GM12878 (cell line): ENCODE measurements around the gene SPRED2. TPM values are rescaled to one million over a fixed set of nuclear protein-coding genes. Genes with fewer than 3 reads are reported as not detected.

ENCODE experiments used
- FOS ChIP-seq: IDR thresholded peaks from 3 replicates; pipeline ENCODE4 v1.6.1; 2011; ENCODE audit warnings: borderline replicate concordance; ENCODE audit not compliant: insufficient read length; ENCODE audit errors: extremely low read depth
- HDAC2 ChIP-seq: fragments of 200-600 bp; sonication (generic); IDR thresholded peaks from 2 replicates; pipeline ENCODE4 v1.6.1; 2017
- IRF5 ChIP-seq: fragments of 450-650 bp; IDR thresholded peaks from 2 replicates; pipeline ENCODE4 v1.6.1; 2017; ENCODE audit warnings: borderline replicate concordance
- MLLT1 ChIP-seq: fragments of 450-650 bp; IDR thresholded peaks from 2 replicates; pipeline ENCODE4 v1.6.1; 2016; ENCODE audit warnings: mild to moderate bottlenecking
- NFXL1 ChIP-seq: fragments of 450-650 bp; IDR thresholded peaks from 2 replicates; pipeline ENCODE4 v1.6.1; 2017; ENCODE audit warnings: antibody characterized with exemption, mild to moderate bottlenecking, borderline replicate concordance
- POLR2A ChIP-seq: IDR thresholded peaks from 2 replicates; pipeline ENCODE4 v1.6.1; 2011; ENCODE audit warnings: low read depth, mild to moderate bottlenecking, low read length
- POLR2AphosphoS5 ChIP-seq: IDR thresholded peaks from 2 replicates; pipeline ENCODE4 v1.6.1; 2011; ENCODE audit warnings: mild to moderate bottlenecking, low read length, inconsistent platforms
- RAD51 ChIP-seq: fragments of 450-650 bp; IDR thresholded peaks from 2 replicates; pipeline ENCODE4 v1.6.1; 2016; ENCODE audit warnings: moderate library complexity, mild to moderate bottlenecking, inconsistent platforms
- RB1 ChIP-seq: fragments of 450-650 bp; formaldehyde crosslinking; IDR thresholded peaks from 2 replicates; pipeline ENCODE4 v1.6.1; 2017; ENCODE audit warnings: mild to moderate bottlenecking, borderline replicate concordance
- SMC3 ChIP-seq: IDR thresholded peaks from 2 replicates; pipeline ENCODE4 v1.6.1; 2011; ENCODE audit warnings: low read length, improper control_type of control experiment, borderline replicate concordance
- SREBF1 ChIP-seq: IDR thresholded peaks from 2 replicates; pipeline ENCODE4 v1.6.1; 2012; ENCODE audit warnings: mild to moderate bottlenecking, low read length
- TAF1 ChIP-seq: IDR thresholded peaks from 2 replicates; pipeline ENCODE4 v1.6.1; 2011; ENCODE audit warnings: mild to moderate bottlenecking, low read depth, low read length, borderline replicate concordance
- USF2 ChIP-seq: IDR thresholded peaks from 2 replicates; pipeline ENCODE4 v1.6.1; 2011; ENCODE audit warnings: low read depth, low read length, improper control_type of control experiment, borderline replicate concordance
- polyA plus RNA-seq, 11 experiments: library from polyadenylated mRNA; depleted of rRNA in 4 of 11; unstranded in 6 of 11; stranded (reverse) in 5 of 11; fragments of >200 nt; fragmentation: Nextera tagmentation in 4 of 11; fragmentation: Illumina TruSeq in 1 of 11; extraction: Ambion mirVana in 4 of 11; extraction: Trizol in 1 of 11; gene quantifications; 1 replicate in 1 of 11; 2 replicates in 10 of 11; pipeline versions ENCODE4 v1.2.1 to v1.2.3, GENCODE V29; 2011 to 2016; ENCODE audit warnings: inconsistent platforms in 2 of 11, missing spikeins in 2 of 11, low read depth in 1 of 11
- total RNA-seq, 4 experiments: library from RNA; depleted of rRNA in 3 of 4; stranded (reverse); fragments of >200 nt in 3 of 4; fragmentation: Illumina TruSeq in 1 of 4; extraction: Trizol in 1 of 4; gene quantifications; 2 replicates each; pipeline versions ENCODE4 v1.2.1 to v1.2.3, GENCODE V29; 2013 to 2021
- TF ChIP-seq, protein P1 (sequence below): fragments of 450-650 bp; conservative IDR thresholded peaks from 2 replicates; pipeline ENCODE4 v1.6.1; 2017; ENCODE audit warnings: mild to moderate bottlenecking, moderate library complexity
- TF ChIP-seq, protein P2 (sequence below): IDR thresholded peaks from 2 replicates; pipeline ENCODE4 v1.6.1; 2012; ENCODE audit warnings: improper control_type of control experiment, low read depth, low read length; ENCODE audit not compliant: insufficient replicate concordance

Gene SPRED2
- total and polyA plus RNA-seq, 10 of the 15 experiments (the other 5 are each of a cell fraction or from before 2014, with no cell fraction given), result 3.0 to 23.9 (median 9.7) TPM

DNA sequence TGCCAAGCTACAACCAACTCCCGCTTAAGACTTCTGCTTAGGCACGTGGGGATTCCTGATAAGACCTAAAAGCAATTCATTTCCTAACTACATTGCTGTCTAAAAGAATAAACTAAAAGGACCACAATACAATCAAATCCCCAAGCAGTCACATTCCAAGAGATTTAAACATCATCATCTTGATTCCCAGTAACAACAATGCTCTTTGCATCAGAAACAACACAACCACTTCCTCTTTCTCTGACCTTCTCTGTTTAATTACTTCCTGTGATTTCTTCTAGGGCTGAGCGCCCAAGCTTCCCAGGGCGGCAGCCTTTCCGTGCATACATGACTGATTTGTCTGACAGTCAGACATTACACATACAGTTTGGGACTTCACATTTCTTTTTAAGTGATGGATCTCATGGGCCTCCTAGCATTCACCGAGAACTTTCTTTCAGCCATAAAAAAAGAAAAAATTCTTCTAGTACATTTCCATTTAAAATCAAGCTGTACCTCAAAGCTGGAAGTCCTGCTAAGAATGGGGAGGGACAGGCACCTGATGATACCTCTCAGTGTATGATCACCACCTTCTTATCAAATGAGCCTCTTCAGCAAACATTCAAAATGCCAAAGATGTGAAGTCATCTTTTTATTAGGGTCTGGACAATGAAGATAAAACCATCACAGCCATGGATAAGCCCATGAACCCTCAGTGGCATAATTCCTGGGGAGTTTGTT is 11.5 kb downstream of the SPRED2 start (continued):
- no peak for TF ChIP-seq MLLT1
- TF ChIP-seq, protein P1, sequence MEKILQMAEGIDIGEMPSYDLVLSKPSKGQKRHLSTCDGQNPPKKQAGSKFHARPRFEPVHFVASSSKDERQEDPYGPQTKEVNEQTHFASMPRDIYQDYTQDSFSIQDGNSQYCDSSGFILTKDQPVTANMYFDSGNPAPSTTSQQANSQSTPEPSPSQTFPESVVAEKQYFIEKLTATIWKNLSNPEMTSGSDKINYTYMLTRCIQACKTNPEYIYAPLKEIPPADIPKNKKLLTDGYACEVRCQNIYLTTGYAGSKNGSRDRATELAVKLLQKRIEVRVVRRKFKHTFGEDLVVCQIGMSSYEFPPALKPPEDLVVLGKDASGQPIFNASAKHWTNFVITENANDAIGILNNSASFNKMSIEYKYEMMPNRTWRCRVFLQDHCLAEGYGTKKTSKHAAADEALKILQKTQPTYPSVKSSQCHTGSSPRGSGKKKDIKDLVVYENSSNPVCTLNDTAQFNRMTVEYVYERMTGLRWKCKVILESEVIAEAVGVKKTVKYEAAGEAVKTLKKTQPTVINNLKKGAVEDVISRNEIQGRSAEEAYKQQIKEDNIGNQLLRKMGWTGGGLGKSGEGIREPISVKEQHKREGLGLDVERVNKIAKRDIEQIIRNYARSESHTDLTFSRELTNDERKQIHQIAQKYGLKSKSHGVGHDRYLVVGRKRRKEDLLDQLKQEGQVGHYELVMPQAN, result no peak
- no peak for TF ChIP-seq SREBF1
- TF ChIP-seq HDAC2, result no peak
- no peak for TF ChIP-seq POLR2A
- TF ChIP-seq SMC3, result no peak
- TF ChIP-seq NFXL1, result no peak
- no peak for TF ChIP-seq TAF1
- TF ChIP-seq IRF5, result no peak
- TF ChIP-seq RB1, result no peak
- TF ChIP-seq POLR2AphosphoS5, result no peak
- no peak for TF ChIP-seq FOS
- TF ChIP-seq, protein P2, sequence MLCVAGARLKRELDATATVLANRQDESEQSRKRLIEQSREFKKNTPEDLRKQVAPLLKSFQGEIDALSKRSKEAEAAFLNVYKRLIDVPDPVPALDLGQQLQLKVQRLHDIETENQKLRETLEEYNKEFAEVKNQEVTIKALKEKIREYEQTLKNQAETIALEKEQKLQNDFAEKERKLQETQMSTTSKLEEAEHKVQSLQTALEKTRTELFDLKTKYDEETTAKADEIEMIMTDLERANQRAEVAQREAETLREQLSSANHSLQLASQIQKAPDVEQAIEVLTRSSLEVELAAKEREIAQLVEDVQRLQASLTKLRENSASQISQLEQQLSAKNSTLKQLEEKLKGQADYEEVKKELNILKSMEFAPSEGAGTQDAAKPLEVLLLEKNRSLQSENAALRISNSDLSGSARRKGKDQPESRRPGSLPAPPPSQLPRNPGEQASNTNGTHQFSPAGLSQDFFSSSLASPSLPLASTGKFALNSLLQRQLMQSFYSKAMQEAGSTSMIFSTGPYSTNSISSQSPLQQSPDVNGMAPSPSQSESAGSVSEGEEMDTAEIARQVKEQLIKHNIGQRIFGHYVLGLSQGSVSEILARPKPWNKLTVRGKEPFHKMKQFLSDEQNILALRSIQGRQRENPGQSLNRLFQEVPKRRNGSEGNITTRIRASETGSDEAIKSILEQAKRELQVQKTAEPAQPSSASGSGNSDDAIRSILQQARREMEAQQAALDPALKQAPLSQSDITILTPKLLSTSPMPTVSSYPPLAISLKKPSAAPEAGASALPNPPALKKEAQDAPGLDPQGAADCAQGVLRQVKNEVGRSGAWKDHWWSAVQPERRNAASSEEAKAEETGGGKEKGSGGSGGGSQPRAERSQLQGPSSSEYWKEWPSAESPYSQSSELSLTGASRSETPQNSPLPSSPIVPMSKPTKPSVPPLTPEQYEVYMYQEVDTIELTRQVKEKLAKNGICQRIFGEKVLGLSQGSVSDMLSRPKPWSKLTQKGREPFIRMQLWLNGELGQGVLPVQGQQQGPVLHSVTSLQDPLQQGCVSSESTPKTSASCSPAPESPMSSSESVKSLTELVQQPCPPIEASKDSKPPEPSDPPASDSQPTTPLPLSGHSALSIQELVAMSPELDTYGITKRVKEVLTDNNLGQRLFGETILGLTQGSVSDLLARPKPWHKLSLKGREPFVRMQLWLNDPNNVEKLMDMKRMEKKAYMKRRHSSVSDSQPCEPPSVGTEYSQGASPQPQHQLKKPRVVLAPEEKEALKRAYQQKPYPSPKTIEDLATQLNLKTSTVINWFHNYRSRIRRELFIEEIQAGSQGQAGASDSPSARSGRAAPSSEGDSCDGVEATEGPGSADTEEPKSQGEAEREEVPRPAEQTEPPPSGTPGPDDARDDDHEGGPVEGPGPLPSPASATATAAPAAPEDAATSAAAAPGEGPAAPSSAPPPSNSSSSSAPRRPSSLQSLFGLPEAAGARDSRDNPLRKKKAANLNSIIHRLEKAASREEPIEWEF, result no peak
- TF ChIP-seq RAD51, result no peak; the same call in 1 of the 2 replicates
- no peak for TF ChIP-seq USF2
